ENCODE measurements around the gene EMD. TPM values are rescaled to one million over a fixed set of nuclear protein-coding genes. Genes with fewer than 3 reads are reported as not detected.

Gene EMD
- total RNA-seq, 1 experiment from 2014 or later: 115 TPM

DNA sequence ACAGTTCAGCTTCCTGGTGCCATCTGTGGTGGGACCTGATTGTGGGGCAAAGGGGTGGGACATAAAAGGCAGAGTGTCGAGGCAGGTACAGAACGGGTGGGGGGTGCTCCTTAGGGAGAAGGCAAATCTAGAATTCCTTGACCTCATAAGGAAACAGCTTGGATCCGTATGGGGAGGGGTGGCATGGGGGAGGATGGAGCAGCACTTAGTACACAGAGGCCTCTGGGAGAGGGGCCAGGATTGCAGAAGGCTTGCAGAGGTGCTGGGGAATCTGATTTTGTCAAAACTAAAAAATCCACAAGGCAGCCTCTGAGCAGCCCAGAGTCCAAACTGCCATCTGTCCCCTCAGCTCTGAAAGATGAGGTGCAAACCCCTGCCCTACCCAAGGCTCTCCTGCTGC lies 2.3 kb upstream of the EMD start:
- Mint-ChIP-seq H3K27ac (no peak overlapping the region), H3K4me1 (peaks cover 9 to 38% of the 10 kb centered on the region in 2 experiments), H3K9me3 (peaks cover 50 to 56% of the 10 kb centered on the region in 2 experiments), H3K27me3 (ENCODE audit: low read depth) (no peaks in the 10 kb centered on the region), H3K4me3 (no peak overlapping the region; a peak in 1 of 5 replicates), H3K36me3 (ENCODE audit: insufficient read depth in 1 of 3, low read depth in 3 of 3) (peaks cover 14 to 20% (median 15%) of the 10 kb centered on the region in 3 experiments)
- H3K18ac ChIP-seq (ENCODE audit: insufficient read length, low read depth, low read length): no peak overlapping the region
- H2BK15ac ChIP-seq (ENCODE audit: low read depth, low read length): no peak overlapping the region
- no peak overlapping the region for H3K56ac ChIP-seq (ENCODE audit: insufficient read length, low read depth, low read length)
- H4K5ac ChIP-seq (ENCODE audit: insufficient read length, low read depth, low read length): no peak overlapping the region
- H3K4me1 ChIP-seq (ENCODE audit: insufficient read depth, low read length): no peaks in the 10 kb centered on the region; the same call in 1 of the 2 replicates
- H4K20me1 ChIP-seq (ENCODE audit: control insufficient read depth, insufficient read depth, insufficient read length): no peaks in the 10 kb centered on the region
- no peak for DNase-seq
- no peak overlapping the region for H3K27ac ChIP-seq (ENCODE audit: insufficient read length, low read depth, low read length)
- no peak overlapping the region for H2BK12ac ChIP-seq (ENCODE audit: insufficient read length, low read depth, low read length)
- TF ChIP-seq, protein P1, sequence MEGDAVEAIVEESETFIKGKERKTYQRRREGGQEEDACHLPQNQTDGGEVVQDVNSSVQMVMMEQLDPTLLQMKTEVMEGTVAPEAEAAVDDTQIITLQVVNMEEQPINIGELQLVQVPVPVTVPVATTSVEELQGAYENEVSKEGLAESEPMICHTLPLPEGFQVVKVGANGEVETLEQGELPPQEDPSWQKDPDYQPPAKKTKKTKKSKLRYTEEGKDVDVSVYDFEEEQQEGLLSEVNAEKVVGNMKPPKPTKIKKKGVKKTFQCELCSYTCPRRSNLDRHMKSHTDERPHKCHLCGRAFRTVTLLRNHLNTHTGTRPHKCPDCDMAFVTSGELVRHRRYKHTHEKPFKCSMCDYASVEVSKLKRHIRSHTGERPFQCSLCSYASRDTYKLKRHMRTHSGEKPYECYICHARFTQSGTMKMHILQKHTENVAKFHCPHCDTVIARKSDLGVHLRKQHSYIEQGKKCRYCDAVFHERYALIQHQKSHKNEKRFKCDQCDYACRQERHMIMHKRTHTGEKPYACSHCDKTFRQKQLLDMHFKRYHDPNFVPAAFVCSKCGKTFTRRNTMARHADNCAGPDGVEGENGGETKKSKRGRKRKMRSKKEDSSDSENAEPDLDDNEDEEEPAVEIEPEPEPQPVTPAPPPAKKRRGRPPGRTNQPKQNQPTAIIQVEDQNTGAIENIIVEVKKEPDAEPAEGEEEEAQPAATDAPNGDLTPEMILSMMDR (conservative IDR thresholded peaks at IDR 0.05): no peak
- peaks cover 13% of the 10 kb centered on the region for H3K23me2 ChIP-seq (ENCODE audit: insufficient read length, low read depth, low read length, poor library complexity, severe bottlenecking)
- no peak overlapping the region for H3K9ac ChIP-seq (ENCODE audit: extremely low read depth, insufficient read length, low read length)
- H4K8ac ChIP-seq (replicated peaks; ENCODE audit: insufficient read length, low read depth, low read length): no peak overlapping the region
- H3K79me1 ChIP-seq (ENCODE audit: insufficient read depth, low read depth, low read length, poor library complexity, severe bottlenecking): no peaks in the 10 kb centered on the region
- no peak overlapping the region for H2AFZ ChIP-seq (ENCODE audit: low read length)
- no peak overlapping the region for H3K23ac ChIP-seq (ENCODE audit: insufficient read length, low read depth, low read length)
- no CpG with 5 or more reads among the region's 3 CpGs for WGBS (ENCODE audit: extremely low coverage, insufficient read length, low lambda C conversion rate)
- no peaks in the 10 kb centered on the region for H3K27me3 ChIP-seq (ENCODE audit: insufficient read depth, low read length)
- H3K4me2 ChIP-seq (ENCODE audit: insufficient read depth, insufficient read length, low read length): no peak overlapping the region
- no peak overlapping the region for H2BK20ac ChIP-seq (ENCODE audit: low read depth, low read length, poor library complexity, severe bottlenecking)
- H4K91ac ChIP-seq (ENCODE audit: insufficient read length, low read depth, low read length): no peak overlapping the region
- no peak overlapping the region for H3K4ac ChIP-seq (ENCODE audit: low read depth, low read length)
- no peaks in the 10 kb centered on the region; the same call in 1 of the 2 replicates for H3K79me2 ChIP-seq (ENCODE audit: insufficient read depth, low read length)
- no peaks in the 10 kb centered on the region for H3K9me3 ChIP-seq (ENCODE audit: control insufficient read depth, low read depth, low read length)
- H2AK5ac ChIP-seq (ENCODE audit: insufficient read length, low read length): no peak overlapping the region
- no peak overlapping the region for H3K14ac ChIP-seq (ENCODE audit: insufficient read depth, low read length)
- no peak overlapping the region for H2BK5ac ChIP-seq (ENCODE audit: insufficient read length, low read length)
- H2BK120ac ChIP-seq (ENCODE audit: low read depth, low read length, poor library complexity, severe bottlenecking): no peak overlapping the region
- H3T11ph ChIP-seq (ENCODE audit: low read length): no peak overlapping the region
